ENCODE measurements around the gene TMEM82. TPM values are rescaled to one million over a fixed set of nuclear protein-coding genes. Genes with fewer than 3 reads are reported as not detected.

Gene TMEM82
- total RNA-seq, 1 experiment from 2014 or later = not detected

DNA sequence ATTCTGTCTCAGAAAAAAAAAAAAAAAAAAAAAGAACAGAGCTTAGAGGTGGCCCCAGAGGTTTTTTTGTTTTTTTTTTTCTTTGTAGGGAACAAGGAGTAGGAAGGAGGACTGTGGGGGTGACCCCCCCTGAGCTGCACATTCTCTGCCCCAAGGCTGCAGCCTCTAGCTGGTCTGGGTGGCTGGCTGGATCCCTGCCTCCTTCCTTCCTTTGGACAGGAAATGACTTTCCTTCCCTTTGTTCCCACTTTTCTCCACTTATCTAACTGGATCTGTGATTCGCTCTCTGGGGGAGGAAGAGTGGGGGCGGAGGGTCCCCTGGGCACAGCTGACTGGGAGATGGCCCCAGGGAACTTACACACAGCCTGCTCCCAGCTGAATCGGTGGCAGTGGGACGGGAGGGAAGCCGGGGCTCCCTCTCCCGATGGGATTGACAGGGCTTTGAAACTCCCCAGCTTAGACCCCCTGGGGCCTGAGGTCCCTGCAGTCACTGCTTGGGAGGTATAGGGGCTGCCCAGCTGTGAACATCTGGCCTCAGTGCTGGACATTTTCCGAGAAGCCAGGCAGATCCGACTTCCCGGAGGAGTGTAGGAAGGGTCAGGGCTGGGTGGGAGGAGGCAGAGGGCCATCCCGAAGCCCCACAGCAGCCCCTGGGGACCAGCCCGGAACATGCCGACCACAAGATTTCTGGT is 18.4 kb downstream of the TMEM82 start:
- intact Hi-C loops (cut with micrococcal nuclease; ENCODE audit: unreplicated experiment) = no loop called here
- ChIA-PET CTCF (interaction anchor here (0.5 kb wide), 1 partner anchor 164 kb away, joined by 5 read pairs; no protein-coding TSS in a partner anchor), POLR2A (ENCODE audit: low non-redundant PET) (interaction anchor here (0.6 kb wide), 1 partner anchor 57 kb away, joined by 4 read pairs; no protein-coding TSS in a partner anchor)
- H3K4me1 ChIP-seq (ENCODE audit: insufficient read depth, low read length, poor library complexity, severe bottlenecking) = peaks cover 24% of the 10 kb centered on the region
- no TSS peak for BruUV-seq (replicated peaks)
- peak overlapping the region; percentile 11 for H3K4me3 ChIP-seq (ENCODE audit: low read depth, low read length, poor library complexity, severe bottlenecking)
- H3K27ac ChIP-seq (ENCODE audit: low read depth, low read length, poor library complexity, severe bottlenecking) = peak overlapping the region; percentile 53
- TF ChIP-seq EZH2 (IDR thresholded peaks at IDR 0.05; ENCODE audit: borderline replicate concordance, low read depth, low read length, poor library complexity, severe bottlenecking) = no peak
- TF ChIP-seq, protein P1, sequence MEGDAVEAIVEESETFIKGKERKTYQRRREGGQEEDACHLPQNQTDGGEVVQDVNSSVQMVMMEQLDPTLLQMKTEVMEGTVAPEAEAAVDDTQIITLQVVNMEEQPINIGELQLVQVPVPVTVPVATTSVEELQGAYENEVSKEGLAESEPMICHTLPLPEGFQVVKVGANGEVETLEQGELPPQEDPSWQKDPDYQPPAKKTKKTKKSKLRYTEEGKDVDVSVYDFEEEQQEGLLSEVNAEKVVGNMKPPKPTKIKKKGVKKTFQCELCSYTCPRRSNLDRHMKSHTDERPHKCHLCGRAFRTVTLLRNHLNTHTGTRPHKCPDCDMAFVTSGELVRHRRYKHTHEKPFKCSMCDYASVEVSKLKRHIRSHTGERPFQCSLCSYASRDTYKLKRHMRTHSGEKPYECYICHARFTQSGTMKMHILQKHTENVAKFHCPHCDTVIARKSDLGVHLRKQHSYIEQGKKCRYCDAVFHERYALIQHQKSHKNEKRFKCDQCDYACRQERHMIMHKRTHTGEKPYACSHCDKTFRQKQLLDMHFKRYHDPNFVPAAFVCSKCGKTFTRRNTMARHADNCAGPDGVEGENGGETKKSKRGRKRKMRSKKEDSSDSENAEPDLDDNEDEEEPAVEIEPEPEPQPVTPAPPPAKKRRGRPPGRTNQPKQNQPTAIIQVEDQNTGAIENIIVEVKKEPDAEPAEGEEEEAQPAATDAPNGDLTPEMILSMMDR (conservative IDR thresholded peaks at IDR 0.05; ENCODE audit: low read depth, low read length) = no peak
- H3K36me3 ChIP-seq (ENCODE audit: insufficient read depth, low read length, poor library complexity, severe bottlenecking) = peaks cover 4% of the 10 kb centered on the region
- DNase-seq (ENCODE audit: low spot score) = peak; percentile 81
- H3K9me3 ChIP-seq (ENCODE audit: low read depth, low read length, poor library complexity, severe bottlenecking) = no peaks in the 10 kb centered on the region
- H3K27me3 ChIP-seq (replicated peaks; ENCODE audit: insufficient read depth, low read depth, low read length, poor library complexity) = no peaks in the 10 kb centered on the region

DNA sequence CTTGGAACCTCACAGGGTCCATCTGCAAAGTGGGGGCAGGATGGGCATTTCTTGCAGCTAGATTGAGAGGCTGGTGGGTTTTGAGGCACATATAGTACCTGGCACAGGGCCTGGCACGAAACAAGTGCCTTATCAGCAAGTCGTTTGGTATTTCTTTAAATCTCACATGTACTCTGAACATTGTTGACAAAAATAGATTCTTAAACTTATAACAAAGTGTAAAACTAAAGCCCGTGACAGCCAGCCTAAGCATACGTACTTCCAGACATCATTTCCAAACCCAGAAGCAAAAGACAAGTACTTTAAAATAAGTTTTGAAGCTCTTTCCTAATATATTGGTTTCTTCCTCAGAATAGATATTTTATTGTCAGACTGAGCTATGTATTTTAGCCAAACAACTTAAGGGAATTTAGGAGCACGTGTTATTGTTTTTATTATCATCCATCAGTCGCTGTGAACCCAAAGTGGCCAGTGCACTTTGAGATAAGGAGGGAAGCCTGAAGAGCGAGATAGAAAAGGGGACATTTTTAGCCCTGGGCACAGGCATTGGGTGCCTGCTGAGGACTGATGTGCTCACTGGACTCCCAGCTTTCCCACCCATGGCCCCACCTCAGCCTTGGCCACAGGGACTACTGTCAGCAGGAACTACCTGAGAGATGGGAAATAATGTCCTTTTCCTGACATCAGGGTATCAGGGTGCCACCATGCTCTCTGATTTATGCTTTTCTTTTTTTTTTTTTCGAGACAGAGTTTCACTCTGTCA is 19.2 kb downstream of the TMEM82 start:
- Histone ChIP-seq H3K27me3 (replicated peaks; ENCODE audit: insufficient read depth, low read depth, low read length, poor library complexity) (no peaks in the 10 kb centered on the region), H3K4me3 (ENCODE audit: low read depth, low read length, poor library complexity, severe bottlenecking) (no peak overlapping the region), H3K36me3 (ENCODE audit: insufficient read depth, low read length, poor library complexity, severe bottlenecking) (peaks cover 5% of the 10 kb centered on the region), H3K9me3 (ENCODE audit: low read depth, low read length, poor library complexity, severe bottlenecking) (no peaks in the 10 kb centered on the region), H3K4me1 (ENCODE audit: insufficient read depth, low read length, poor library complexity, severe bottlenecking) (peaks cover 24% of the 10 kb centered on the region), H3K27ac (ENCODE audit: low read depth, low read length, poor library complexity, severe bottlenecking) (peak overlapping the region; percentile 53)
- ChIA-PET CTCF (interaction anchor here (0.6 to 0.7 kb wide), 3 partner anchors 595 to 679 kb away, joined by 3 to 5 read pairs (median 5); partner anchors contain the start of gene NECAP2), POLR2A (ENCODE audit: low non-redundant PET) (no interaction called here)
- TSS peak; percentile 22 for BruUV-seq (replicated peaks)
- TF ChIP-seq, protein P1 (conservative IDR thresholded peaks at IDR 0.05; ENCODE audit: low read depth, low read length) = no peak
- TF ChIP-seq EZH2 (IDR thresholded peaks at IDR 0.05; ENCODE audit: borderline replicate concordance, low read depth, low read length, poor library complexity, severe bottlenecking) = no peak
- no peak for DNase-seq (ENCODE audit: low spot score)
- intact Hi-C loops (cut with micrococcal nuclease; ENCODE audit: unreplicated experiment) = no loop called here

DNA sequence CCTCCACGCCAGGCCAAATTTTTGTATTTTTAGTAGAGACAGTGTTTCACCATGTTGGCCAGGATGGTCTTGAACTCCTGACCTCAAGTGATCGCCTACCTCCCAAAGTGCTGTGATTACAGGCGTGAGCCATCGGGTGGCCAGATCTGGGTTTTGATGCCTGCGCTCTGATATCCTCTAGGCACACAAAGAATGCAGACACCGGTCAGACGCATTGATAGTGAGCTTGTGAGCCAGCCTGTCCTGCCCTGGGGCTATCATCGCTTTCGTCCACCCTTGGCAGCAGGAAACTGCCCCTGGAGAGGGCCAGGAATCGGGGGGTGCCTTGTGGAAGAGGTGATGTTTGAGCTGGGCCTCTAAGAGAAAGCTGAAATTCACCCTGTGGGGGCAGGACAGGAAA is 20.2 kb downstream of the TMEM82 start:
- no peak for DNase-seq (ENCODE audit: low spot score)
- no peak overlapping the region for H3K4me3 ChIP-seq (ENCODE audit: low read depth, low read length, poor library complexity, severe bottlenecking)
- peaks cover 5% of the 10 kb centered on the region for H3K36me3 ChIP-seq (ENCODE audit: insufficient read depth, low read length, poor library complexity, severe bottlenecking)
- no TSS peak for BruUV-seq (replicated peaks)
- intact Hi-C loops (cut with micrococcal nuclease; ENCODE audit: unreplicated experiment) = no loop called here
- H3K27ac ChIP-seq (ENCODE audit: low read depth, low read length, poor library complexity, severe bottlenecking) = no peak overlapping the region
- ChIA-PET POLR2A (ENCODE audit: low non-redundant PET) (interaction anchor here (0.5 kb wide), 1 partner anchor 153 kb away, joined by 15 read pairs; no protein-coding TSS in a partner anchor), CTCF (no interaction called here)
- H3K9me3 ChIP-seq (ENCODE audit: low read depth, low read length, poor library complexity, severe bottlenecking) = no peaks in the 10 kb centered on the region
- peaks cover 24% of the 10 kb centered on the region for H3K4me1 ChIP-seq (ENCODE audit: insufficient read depth, low read length, poor library complexity, severe bottlenecking)
- no peak for TF ChIP-seq EZH2 (IDR thresholded peaks at IDR 0.05; ENCODE audit: borderline replicate concordance, low read depth, low read length, poor library complexity, severe bottlenecking)
- TF ChIP-seq, protein P1 (conservative IDR thresholded peaks at IDR 0.05; ENCODE audit: low read depth, low read length) = no peak
- H3K27me3 ChIP-seq (replicated peaks; ENCODE audit: insufficient read depth, low read depth, low read length, poor library complexity) = no peaks in the 10 kb centered on the region

Data from A673 (cell line).